HepG2 (cell line): Measurements from ENCODE around the gene LATS1. TPM values are rescaled to one million over a fixed set of nuclear protein-coding genes. Genes with fewer than 3 reads are reported as not detected.
A peak's percentile ranks its signal among the peaks of the same experiment; 100 is the strongest.

Experiments
- CENPT ChIP-seq: sonication (generic); formaldehyde crosslinking; IDR thresholded peaks from 2 replicates; pipeline ENCODE4 v1.8.0; 2022; ENCODE audit warnings: low read depth, mild to moderate bottlenecking, moderate library complexity, missing genetic modification reagents
- EZH2 ChIP-seq: conservative IDR thresholded peaks from 2 replicates; pipeline ENCODE4 v1.6.1; 2012; ENCODE audit warnings: mild to moderate bottlenecking, low read depth, low read length, moderate library complexity
- KAT7 ChIP-seq: IDR thresholded peaks from 2 replicates; pipeline ENCODE4 v1.6.1; 2018; ENCODE audit warnings: borderline replicate concordance, missing compliant biosample characterization
- ZFP41 ChIP-seq: sonication (generic); formaldehyde crosslinking; IDR thresholded peaks from 2 replicates; pipeline ENCODE4 v1.4.0; 2020; ENCODE audit warnings: mild to moderate bottlenecking, missing genetic modification reagents, borderline replicate concordance
- ZIK1 ChIP-seq: sonication (generic); formaldehyde crosslinking; IDR thresholded peaks from 2 replicates; pipeline ENCODE4 v1.5.0; 2020; ENCODE audit warnings: mild to moderate bottlenecking, low read depth, missing genetic modification reagents, borderline replicate concordance
- ZNF20 ChIP-seq: sonication (generic); formaldehyde crosslinking; IDR thresholded peaks from 2 replicates; pipeline ENCODE4 v1.4.0; 2020; ENCODE audit warnings: mild to moderate bottlenecking, moderate library complexity, missing genetic modification reagents
- ZNF225 ChIP-seq: sonication (generic); formaldehyde crosslinking; IDR thresholded peaks from 2 replicates; pipeline ENCODE4 v1.4.0; 2020; ENCODE audit warnings: mild to moderate bottlenecking, missing genetic modification reagents
- ZNF282 ChIP-seq: fragments of 450-650 bp; IDR thresholded peaks from 2 replicates; pipeline ENCODE4 v1.6.1; 2018; ENCODE audit not compliant: partially characterized antibody
- ZNF367 ChIP-seq: sonication (generic); formaldehyde crosslinking; IDR thresholded peaks from 2 replicates; pipeline ENCODE4 v1.4.0; 2020; ENCODE audit warnings: missing genetic modification reagents, borderline replicate concordance
- ZNF761 ChIP-seq: sonication (generic); formaldehyde crosslinking; conservative IDR thresholded peaks from 2 replicates; pipeline ENCODE4 v1.4.0; 2020; ENCODE audit warnings: mild to moderate bottlenecking, missing genetic modification reagents
- ZNF776 ChIP-seq: sonication (generic); formaldehyde crosslinking; IDR thresholded peaks from 2 replicates; pipeline ENCODE4 v1.4.0; 2020; ENCODE audit warnings: mild to moderate bottlenecking, missing genetic modification reagents
- polyA plus RNA-seq, 8 experiments: library from polyadenylated mRNA; depleted of rRNA in 3 of 8; stranded (reverse) in 7 of 8; unstranded in 1 of 8; fragments of >200 nt; fragmentation: Illumina TruSeq in 4 of 8; extraction: Trizol in 4 of 8; gene quantifications; 2 replicates each; pipeline versions ENCODE4 v1.2.1 to v1.2.3, GENCODE V29; 2011 to 2016; ENCODE audit warnings: low read depth in 4 of 8, missing spikeins in 1 of 8, mixed read lengths in 1 of 8; ENCODE audit not compliant: insufficient read depth in 1 of 8
- total RNA-seq, 5 experiments: library from RNA; depleted of rRNA; stranded (reverse); fragments of >200 nt; fragmentation: Illumina TruSeq; extraction: Trizol; gene quantifications; 2 replicates each; pipeline ENCODE4 v1.2.3, GENCODE V29; 2016; ENCODE audit warnings: low read depth in 1 of 5
- TF ChIP-seq, protein P1 (sequence below): sonication (generic); formaldehyde crosslinking; IDR thresholded peaks from 2 replicates; pipeline ENCODE4 v1.4.0; 2020; ENCODE audit warnings: mild to moderate bottlenecking, missing genetic modification reagents, borderline replicate concordance
- TF ChIP-seq, protein P2 (sequence below): sonication (generic); formaldehyde crosslinking; IDR thresholded peaks from 2 replicates; pipeline ENCODE4 v1.4.0; 2020; ENCODE audit warnings: mild to moderate bottlenecking, missing genetic modification reagents
- TF ChIP-seq, protein P3 (sequence below): sonication (generic); formaldehyde crosslinking; IDR thresholded peaks from 2 replicates; pipeline ENCODE4 v1.5.0; 2020; ENCODE audit warnings: mild to moderate bottlenecking, missing genetic modification reagents, borderline replicate concordance

Gene LATS1
- total and polyA plus RNA-seq, 2 of the 13 experiments (the other 11 are each of a cell fraction or from before 2014, with no cell fraction given), result 9.9 to 12.6 TPM

DNA sequence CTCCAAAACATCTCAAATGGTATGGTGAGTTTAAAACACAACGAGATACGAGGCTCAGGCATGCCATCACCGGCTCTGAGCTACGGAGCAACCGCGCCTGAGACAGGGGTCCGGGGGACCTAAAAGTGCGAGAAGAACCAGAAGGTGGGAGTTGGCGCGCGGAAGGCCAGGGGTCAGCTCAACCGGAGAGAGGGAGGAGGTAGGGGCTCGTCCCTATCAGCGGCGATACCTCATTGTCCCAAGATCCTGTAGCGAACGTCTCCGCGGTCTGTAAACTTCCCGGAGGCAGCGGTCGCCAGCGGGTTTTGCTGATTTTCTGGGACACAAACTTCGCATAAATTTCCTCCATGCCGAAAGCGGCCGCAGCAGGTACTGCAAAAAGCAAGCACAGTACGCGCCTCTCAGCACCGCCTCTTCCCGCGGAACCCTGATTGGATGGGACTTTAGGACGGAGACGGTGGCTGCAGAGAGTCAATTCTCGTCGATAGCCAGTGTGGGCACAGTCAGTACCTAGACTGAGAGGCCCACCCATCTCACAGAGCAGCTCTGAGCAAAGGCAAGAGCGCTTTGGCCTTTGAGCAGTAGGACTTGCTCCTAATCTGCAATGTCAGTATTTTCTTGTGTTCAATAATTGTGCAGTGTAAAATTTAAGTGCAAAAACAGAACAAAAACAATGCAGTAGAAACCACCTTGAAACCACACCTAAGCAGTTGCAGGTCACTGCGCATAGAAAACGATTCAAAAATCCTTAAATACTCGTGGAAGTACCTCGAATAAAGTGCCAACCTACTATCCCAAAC lies 28.4 kb upstream of the LATS1 start, which contains the start of gene NUP43 (continued):
- TF ChIP-seq, protein P1, sequence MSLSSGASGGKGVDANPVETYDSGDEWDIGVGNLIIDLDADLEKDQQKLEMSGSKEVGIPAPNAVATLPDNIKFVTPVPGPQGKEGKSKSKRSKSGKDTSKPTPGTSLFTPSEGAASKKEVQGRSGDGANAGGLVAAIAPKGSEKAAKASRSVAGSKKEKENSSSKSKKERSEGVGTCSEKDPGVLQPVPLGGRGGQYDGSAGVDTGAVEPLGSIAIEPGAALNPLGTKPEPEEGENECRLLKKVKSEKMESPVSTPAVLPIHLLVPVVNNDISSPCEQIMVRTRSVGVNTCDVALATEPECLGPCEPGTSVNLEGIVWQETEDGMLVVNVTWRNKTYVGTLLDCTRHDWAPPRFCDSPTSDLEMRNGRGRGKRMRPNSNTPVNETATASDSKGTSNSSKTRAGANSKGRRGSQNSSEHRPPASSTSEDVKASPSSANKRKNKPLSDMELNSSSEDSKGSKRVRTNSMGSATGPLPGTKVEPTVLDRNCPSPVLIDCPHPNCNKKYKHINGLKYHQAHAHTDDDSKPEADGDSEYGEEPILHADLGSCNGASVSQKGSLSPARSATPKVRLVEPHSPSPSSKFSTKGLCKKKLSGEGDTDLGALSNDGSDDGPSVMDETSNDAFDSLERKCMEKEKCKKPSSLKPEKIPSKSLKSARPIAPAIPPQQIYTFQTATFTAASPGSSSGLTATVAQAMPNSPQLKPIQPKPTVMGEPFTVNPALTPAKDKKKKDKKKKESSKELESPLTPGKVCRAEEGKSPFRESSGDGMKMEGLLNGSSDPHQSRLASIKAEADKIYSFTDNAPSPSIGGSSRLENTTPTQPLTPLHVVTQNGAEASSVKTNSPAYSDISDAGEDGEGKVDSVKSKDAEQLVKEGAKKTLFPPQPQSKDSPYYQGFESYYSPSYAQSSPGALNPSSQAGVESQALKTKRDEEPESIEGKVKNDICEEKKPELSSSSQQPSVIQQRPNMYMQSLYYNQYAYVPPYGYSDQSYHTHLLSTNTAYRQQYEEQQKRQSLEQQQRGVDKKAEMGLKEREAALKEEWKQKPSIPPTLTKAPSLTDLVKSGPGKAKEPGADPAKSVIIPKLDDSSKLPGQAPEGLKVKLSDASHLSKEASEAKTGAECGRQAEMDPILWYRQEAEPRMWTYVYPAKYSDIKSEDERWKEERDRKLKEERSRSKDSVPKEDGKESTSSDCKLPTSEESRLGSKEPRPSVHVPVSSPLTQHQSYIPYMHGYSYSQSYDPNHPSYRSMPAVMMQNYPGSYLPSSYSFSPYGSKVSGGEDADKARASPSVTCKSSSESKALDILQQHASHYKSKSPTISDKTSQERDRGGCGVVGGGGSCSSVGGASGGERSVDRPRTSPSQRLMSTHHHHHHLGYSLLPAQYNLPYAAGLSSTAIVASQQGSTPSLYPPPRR, result no peak
- TF ChIP-seq ZNF282 (no peak), ZNF20 (no peak), ZNF225 (no peak; the same call in 1 of the 2 replicates), KAT7 (peak; percentile 97), ZNF761 (CRISPR knock-in tag) (peak; percentile 93; the same call in 1 of the 2 replicates), ZIK1 (0 out of 2 replicates have a peak, but pooled peaks have one; percentile 43), ZNF367 (CRISPR knock-in tag) (no peak), ZNF776 (no peak), CENPT (CRISPR knock-in tag) (no peak; the same call in 1 of the 2 replicates), EZH2 (no peak), ZFP41 (CRISPR knock-in tag) (no peak)
- TF ChIP-seq, protein P2, sequence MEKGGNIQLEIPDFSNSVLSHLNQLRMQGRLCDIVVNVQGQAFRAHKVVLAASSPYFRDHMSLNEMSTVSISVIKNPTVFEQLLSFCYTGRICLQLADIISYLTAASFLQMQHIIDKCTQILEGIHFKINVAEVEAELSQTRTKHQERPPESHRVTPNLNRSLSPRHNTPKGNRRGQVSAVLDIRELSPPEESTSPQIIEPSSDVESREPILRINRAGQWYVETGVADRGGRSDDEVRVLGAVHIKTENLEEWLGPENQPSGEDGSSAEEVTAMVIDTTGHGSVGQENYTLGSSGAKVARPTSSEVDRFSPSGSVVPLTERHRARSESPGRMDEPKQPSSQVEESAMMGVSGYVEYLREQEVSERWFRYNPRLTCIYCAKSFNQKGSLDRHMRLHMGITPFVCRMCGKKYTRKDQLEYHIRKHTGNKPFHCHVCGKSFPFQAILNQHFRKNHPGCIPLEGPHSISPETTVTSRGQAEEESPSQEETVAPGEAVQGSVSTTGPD (CRISPR knock-in tag), result no peak
- TF ChIP-seq, protein P3, sequence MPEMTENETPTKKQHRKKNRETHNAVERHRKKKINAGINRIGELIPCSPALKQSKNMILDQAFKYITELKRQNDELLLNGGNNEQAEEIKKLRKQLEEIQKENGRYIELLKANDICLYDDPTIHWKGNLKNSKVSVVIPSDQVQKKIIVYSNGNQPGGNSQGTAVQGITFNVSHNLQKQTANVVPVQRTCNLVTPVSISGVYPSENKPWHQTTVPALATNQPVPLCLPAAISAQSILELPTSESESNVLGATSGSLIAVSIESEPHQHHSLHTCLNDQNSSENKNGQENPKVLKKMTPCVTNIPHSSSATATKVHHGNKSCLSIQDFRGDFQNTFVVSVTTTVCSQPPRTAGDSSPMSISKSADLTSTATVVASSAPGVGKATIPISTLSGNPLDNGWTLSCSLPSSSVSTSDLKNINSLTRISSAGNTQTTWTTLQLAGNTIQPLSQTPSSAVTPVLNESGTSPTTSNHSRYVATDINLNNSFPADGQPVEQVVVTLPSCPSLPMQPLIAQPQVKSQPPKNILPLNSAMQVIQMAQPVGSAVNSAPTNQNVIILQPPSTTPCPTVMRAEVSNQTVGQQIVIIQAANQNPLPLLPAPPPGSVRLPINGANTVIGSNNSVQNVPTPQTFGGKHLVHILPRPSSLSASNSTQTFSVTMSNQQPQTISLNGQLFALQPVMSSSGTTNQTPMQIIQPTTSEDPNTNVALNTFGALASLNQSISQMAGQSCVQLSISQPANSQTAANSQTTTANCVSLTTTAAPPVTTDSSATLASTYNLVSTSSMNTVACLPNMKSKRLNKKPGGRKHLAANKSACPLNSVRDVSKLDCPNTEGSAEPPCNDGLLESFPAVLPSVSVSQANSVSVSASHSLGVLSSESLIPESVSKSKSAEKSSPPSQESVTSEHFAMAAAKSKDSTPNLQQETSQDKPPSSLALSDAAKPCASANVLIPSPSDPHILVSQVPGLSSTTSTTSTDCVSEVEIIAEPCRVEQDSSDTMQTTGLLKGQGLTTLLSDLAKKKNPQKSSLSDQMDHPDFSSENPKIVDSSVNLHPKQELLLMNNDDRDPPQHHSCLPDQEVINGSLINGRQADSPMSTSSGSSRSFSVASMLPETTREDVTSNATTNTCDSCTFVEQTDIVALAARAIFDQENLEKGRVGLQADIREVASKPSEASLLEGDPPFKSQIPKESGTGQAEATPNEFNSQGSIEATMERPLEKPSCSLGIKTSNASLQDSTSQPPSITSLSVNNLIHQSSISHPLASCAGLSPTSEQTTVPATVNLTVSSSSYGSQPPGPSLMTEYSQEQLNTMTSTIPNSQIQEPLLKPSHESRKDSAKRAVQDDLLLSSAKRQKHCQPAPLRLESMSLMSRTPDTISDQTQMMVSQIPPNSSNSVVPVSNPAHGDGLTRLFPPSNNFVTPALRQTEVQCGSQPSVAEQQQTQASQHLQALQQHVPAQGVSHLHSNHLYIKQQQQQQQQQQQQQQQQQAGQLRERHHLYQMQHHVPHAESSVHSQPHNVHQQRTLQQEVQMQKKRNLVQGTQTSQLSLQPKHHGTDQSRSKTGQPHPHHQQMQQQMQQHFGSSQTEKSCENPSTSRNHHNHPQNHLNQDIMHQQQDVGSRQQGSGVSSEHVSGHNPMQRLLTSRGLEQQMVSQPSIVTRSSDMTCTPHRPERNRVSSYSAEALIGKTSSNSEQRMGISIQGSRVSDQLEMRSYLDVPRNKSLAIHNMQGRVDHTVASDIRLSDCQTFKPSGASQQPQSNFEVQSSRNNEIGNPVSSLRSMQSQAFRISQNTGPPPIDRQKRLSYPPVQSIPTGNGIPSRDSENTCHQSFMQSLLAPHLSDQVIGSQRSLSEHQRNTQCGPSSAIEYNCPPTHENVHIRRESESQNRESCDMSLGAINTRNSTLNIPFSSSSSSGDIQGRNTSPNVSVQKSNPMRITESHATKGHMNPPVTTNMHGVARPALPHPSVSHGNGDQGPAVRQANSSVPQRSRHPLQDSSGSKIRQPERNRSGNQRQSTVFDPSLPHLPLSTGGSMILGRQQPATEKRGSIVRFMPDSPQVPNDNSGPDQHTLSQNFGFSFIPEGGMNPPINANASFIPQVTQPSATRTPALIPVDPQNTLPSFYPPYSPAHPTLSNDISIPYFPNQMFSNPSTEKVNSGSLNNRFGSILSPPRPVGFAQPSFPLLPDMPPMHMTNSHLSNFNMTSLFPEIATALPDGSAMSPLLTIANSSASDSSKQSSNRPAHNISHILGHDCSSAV (CRISPR knock-in tag), result no peak
